Ramos (cell line): ENCODE data around the gene TESMIN.

Source experiments
- in situ Hi-C: fragments of 300-500 bp; cut with MboI; formaldehyde crosslinking; loops from one replicate; pipeline ENCODE4 v1.14.3; 2022; ENCODE audit warnings: low sequenced_read_pairs; ENCODE audit not compliant: unreplicated experiment

The TESMIN gene

GRCh38 chr11:68751331-68751856, at the start of gene TESMIN:
TESMIN (minus strand) TSS chr11:68751520; CDS start chr11:68750660, 860 bp downstream.
- in situ Hi-C loops: no loop called here

- in situ Hi-C loops: no loop called here
Observed at GRCh38 chr11:68798221-68798813, 47.0 kb upstream of the TESMIN start.

GRCh38 chr11:68796801-68797200, 45.5 kb upstream of the TESMIN start:
- in situ Hi-C loops: no loop called here

- in situ Hi-C loops: no loop called here
Observed at GRCh38 chr11:68792400-68792966, 41.2 kb upstream of the TESMIN start.

- in situ Hi-C loops: no loop called here
Observed at GRCh38 chr11:68784653-68785052, 33.3 kb upstream of the TESMIN start.

GRCh38 chr11:68783216-68783821, 32.0 kb upstream of the TESMIN start:
- in situ Hi-C loops: no loop called here

GRCh38 chr11:68782711-68783110, 31.4 kb upstream of the TESMIN start:
- in situ Hi-C loops: no loop called here

- in situ Hi-C loops: no loop called here
Observed at GRCh38 chr11:68780829-68781228, 29.5 kb upstream of the TESMIN start.

GRCh38 chr11:68778205-68778604, 26.9 kb upstream of the TESMIN start:
- in situ Hi-C loops: no loop called here

- in situ Hi-C loops: no loop called here
Observed at GRCh38 chr11:68776442-68777235, 25.3 kb upstream of the TESMIN start.

GRCh38 chr11:68775951-68776388, 24.6 kb upstream of the TESMIN start:
- in situ Hi-C loops: no loop called here

- in situ Hi-C loops: no loop called here
Observed at GRCh38 chr11:68774194-68774585, 22.9 kb upstream of the TESMIN start.

GRCh38 chr11:68773521-68774193, 22.3 kb upstream of the TESMIN start:
- in situ Hi-C loops: no loop called here

GRCh38 chr11:68772936-68773335, 21.6 kb upstream of the TESMIN start:
- in situ Hi-C loops: no loop called here

GRCh38 chr11:68770781-68771180, 19.5 kb upstream of the TESMIN start:
- in situ Hi-C loops: no loop called here

- in situ Hi-C loops: no loop called here
Observed at GRCh38 chr11:68767672-68768071, 16.4 kb upstream of the TESMIN start.

GRCh38 chr11:68766786-68767185, 15.5 kb upstream of the TESMIN start:
- in situ Hi-C loops: no loop called here

- in situ Hi-C loops: no loop called here
Observed at GRCh38 chr11:68764746-68765145, 13.4 kb upstream of the TESMIN start.

GRCh38 chr11:68763926-68764657, 12.8 kb upstream of the TESMIN start:
- in situ Hi-C loops: no loop called here
